ENCODE measurements around the gene PILRA. TPM values are rescaled to one million over a fixed set of nuclear protein-coding genes. Genes with fewer than 3 reads are reported as not detected.
A peak's percentile ranks its signal among the peaks of the same experiment; 100 is the strongest.
"Not testable (repeated sequence)": the region's sequence is repeated elsewhere in the genome, so short reads cannot be mapped to it uniquely, and the experiment has no call there.

The PILRA gene
- total RNA-seq, result 3.2 TPM
- long read RNA-seq, partial matches to known transcripts, result 0 of 4 reads
- long read RNA-seq, other reads (novel, unspliced or antisense), result 1 of 4 reads

GRCh38 chr7:100373261-100373831 lies at the start of gene PILRA:
Gene PILRA (plus strand): TSS chr7:100373487. CDS start chr7:100373657, 170 bp downstream.
- intact Hi-C loops (cut with micrococcal nuclease), result no loop called here
- ATAC-seq (peak; percentile 59), DNase-seq (peak; percentile 51)

GRCh38 chr7:100324194-100324593 lies 49.1 kb upstream of the PILRA start:
- ATAC-seq; DNase-seq; intact Hi-C loops (cut with micrococcal nuclease): not testable (repeated sequence)

- ATAC-seq; DNase-seq; intact Hi-C loops (cut with micrococcal nuclease): not testable (repeated sequence)
Observed at GRCh38 chr7:100325671-100326070, 47.6 kb upstream of the PILRA start.

GRCh38 chr7:100326914-100327313 lies 46.4 kb upstream of the PILRA start:
- intact Hi-C loops (cut with micrococcal nuclease); ATAC-seq; DNase-seq: not testable (repeated sequence)

- intact Hi-C loops (cut with micrococcal nuclease), result not testable (repeated sequence)
- ATAC-seq (peak; percentile 99), DNase-seq (peak; percentile 95)
Observed at GRCh38 chr7:100335566-100336466, 37.5 kb upstream of the PILRA start.

- ATAC-seq; intact Hi-C loops (cut with micrococcal nuclease); DNase-seq: not testable (repeated sequence)
Observed at GRCh38 chr7:100338083-100338696, 35.1 kb upstream of the PILRA start.

GRCh38 chr7:100341286-100341685 lies 32.0 kb upstream of the PILRA start:
- DNase-seq; ATAC-seq; intact Hi-C loops (cut with micrococcal nuclease): not testable (repeated sequence)

GRCh38 chr7:100342765-100343164 lies 30.5 kb upstream of the PILRA start:
- intact Hi-C loops (cut with micrococcal nuclease), result no loop called here
- DNase-seq (peak; percentile 51), ATAC-seq (peak; percentile 66)

- DNase-seq; ATAC-seq; intact Hi-C loops (cut with micrococcal nuclease): not testable (repeated sequence)
Observed at GRCh38 chr7:100344124-100344559, 29.1 kb upstream of the PILRA start.

- peak; percentile 38 for DNase-seq
- intact Hi-C loops (cut with micrococcal nuclease), result not testable (repeated sequence)
- ATAC-seq, result peak; percentile 75
Observed at GRCh38 chr7:100344560-100345287, 28.6 kb upstream of the PILRA start.

- intact Hi-C loops (cut with micrococcal nuclease), result not testable (repeated sequence)
- DNase-seq (peak; percentile 86), ATAC-seq (peak; percentile 77)
Observed at GRCh38 chr7:100345288-100345672, 28.0 kb upstream of the PILRA start.

- ATAC-seq (no peak), DNase-seq (no peak)
- intact Hi-C loops (cut with micrococcal nuclease), result no loop called here
Observed at GRCh38 chr7:100346921-100347320, 26.4 kb upstream of the PILRA start.

GRCh38 chr7:100348805-100349204 lies 24.5 kb upstream of the PILRA start:
- intact Hi-C loops (cut with micrococcal nuclease), result no loop called here
- ATAC-seq (no peak), DNase-seq (no peak)

GRCh38 chr7:100349757-100350156 lies 23.5 kb upstream of the PILRA start:
- DNase-seq (no peak), ATAC-seq (no peak)
- intact Hi-C loops (cut with micrococcal nuclease), result no loop called here

- intact Hi-C loops (cut with micrococcal nuclease), result no loop called here
- ATAC-seq (no peak), DNase-seq (no peak)
Observed at GRCh38 chr7:100351657-100352058, 21.6 kb upstream of the PILRA start.

- intact Hi-C loops (cut with micrococcal nuclease); DNase-seq: not testable (repeated sequence)
- ATAC-seq, result peak; percentile 7
Observed at GRCh38 chr7:100352230-100352781, 21.0 kb upstream of the PILRA start.

- no peak for ATAC-seq
- no peak for DNase-seq
- intact Hi-C loops (cut with micrococcal nuclease), result no loop called here
Observed at GRCh38 chr7:100352984-100353684, 20.2 kb upstream of the PILRA start.

- ATAC-seq, result no peak
- intact Hi-C loops (cut with micrococcal nuclease), result no loop called here
Observed at GRCh38 chr7:100353685-100354330, 19.5 kb upstream of the PILRA start.

More at GRCh38 chr7:100353685-100354330, 19.5 kb upstream of the PILRA start:
- no peak for DNase-seq

Data from left ventricle myocardium superior (tissue), 1 donor.